ENCODE results near the gene SAP30L. TPM values are rescaled to one million over a fixed set of nuclear protein-coding genes. Genes with fewer than 3 reads are reported as not detected.

The SAP30L gene
- total and polyA plus RNA-seq, 2 experiments from 2014 or later: 9.4 to 26.0 TPM

DNA sequence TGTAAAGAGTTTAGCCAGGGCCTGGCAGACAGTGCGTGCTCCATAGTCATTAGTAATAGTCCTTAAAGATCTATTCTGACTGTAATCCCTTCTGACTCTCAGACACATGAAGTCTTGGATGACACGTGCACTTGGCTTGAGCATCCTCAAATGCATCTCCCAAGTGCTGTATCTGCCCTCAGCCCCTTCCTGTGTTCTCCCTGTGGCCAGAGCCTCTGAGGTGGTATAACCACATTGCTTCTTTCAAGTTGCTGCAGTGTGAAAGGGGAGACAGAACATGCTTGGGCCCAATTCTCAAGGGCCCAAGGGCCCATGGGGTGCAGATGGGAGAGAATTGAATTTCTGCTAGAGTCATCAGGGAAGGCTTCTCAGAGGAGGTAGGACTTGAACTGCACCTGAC is 62.3 kb downstream of the SAP30L start:
- Histone ChIP-seq H4K20me1 (ENCODE audit: insufficient read depth) (no peaks in the 10 kb centered on the region), H3K9me3 (ENCODE audit: low read depth) (no peaks in the 10 kb centered on the region), H3K4me3 (no peak overlapping the region), H2AFZ (no peak overlapping the region), H3K27ac (no peak overlapping the region), H3K4me1 (ENCODE audit: insufficient read depth) (no peaks in the 10 kb centered on the region), H3K9ac (no peak overlapping the region), H3K9me2 (ENCODE audit: insufficient read depth) (no peaks in the 10 kb centered on the region), H3K27me3 (replicated peaks; ENCODE audit: insufficient read depth) (peaks cover 36% of the 10 kb centered on the region), H3K36me3 (ENCODE audit: low read depth) (no peaks in the 10 kb centered on the region), H3K4me2 (ENCODE audit: unreplicated experiment) (no peak overlapping the region), H3F3A (ENCODE audit: insufficient read depth) (no peaks in the 10 kb centered on the region), H3K79me2 (ENCODE audit: insufficient read depth) (no peaks in the 10 kb centered on the region)
- no peak for TF ChIP-seq EZH2 (IDR thresholded peaks at IDR 0.05; ENCODE audit: insufficient read depth, poor library complexity, severe bottlenecking)
- TF ChIP-seq EZH2phosphoT487 (IDR thresholded peaks at IDR 0.05; ENCODE audit: insufficient read depth, low read depth): no peak
- WGBS, 2 experiments (ENCODE audit: low coverage in 1 of 2, low lambda C conversion rate in 2 of 2, missing lambda C conversion rate in 2 of 2): 59 to 74% methylated on average over 2 of the region's 2 CpGs
- DNase-seq: no peak
- in situ Hi-C loops (cut with MboI): no loop called here

DNA sequence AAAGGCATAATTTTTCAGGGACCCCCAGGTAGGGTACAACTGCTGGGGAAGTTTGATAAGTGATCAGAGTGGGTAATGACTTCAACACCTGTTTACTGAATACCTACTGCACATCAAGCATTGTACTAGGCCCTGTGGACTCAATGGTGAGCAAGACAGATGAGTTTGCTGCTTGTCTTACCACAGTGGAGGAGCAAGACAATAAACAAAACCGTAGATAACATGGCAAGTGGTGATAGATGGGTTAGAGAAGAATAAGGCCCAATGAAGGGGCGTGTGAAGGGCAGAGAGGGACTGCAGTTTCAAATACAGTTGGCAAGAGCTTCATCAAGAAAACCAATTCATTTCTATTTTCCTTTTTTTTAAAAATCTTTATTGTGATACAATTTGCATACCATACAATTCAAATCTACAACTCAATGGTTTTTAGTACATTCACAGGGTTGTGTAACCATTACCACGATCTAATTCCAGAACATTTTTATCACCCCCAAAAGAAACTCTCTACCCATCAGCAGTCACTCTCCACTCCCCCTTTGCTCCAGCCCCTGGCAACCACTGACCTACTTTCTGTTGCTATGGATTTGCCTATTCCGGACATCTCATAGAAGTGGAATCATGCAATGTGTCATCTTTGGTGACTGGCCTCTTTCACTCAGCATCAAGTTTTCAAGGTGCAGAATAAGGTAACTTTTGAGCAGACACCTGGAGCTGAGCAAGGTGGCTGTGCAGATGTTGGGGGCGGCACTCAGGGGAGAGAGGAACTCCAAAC is 64.2 kb downstream of the SAP30L start:
- Histone ChIP-seq H3K27ac (no peak overlapping the region), H3K4me3 (no peak overlapping the region), H3K79me2 (ENCODE audit: insufficient read depth) (no peaks in the 10 kb centered on the region), H3K9me2 (ENCODE audit: insufficient read depth) (no peaks in the 10 kb centered on the region), H3K9me3 (ENCODE audit: low read depth) (no peaks in the 10 kb centered on the region), H3K36me3 (ENCODE audit: low read depth) (no peaks in the 10 kb centered on the region), H3K4me1 (ENCODE audit: insufficient read depth) (no peaks in the 10 kb centered on the region), H3F3A (ENCODE audit: insufficient read depth) (no peaks in the 10 kb centered on the region), H2AFZ (no peak overlapping the region), H3K9ac (no peak overlapping the region), H3K4me2 (ENCODE audit: unreplicated experiment) (no peak overlapping the region), H4K20me1 (ENCODE audit: insufficient read depth) (no peaks in the 10 kb centered on the region), H3K27me3 (replicated peaks; ENCODE audit: insufficient read depth) (peaks cover 53% of the 10 kb centered on the region)
- TF ChIP-seq EZH2 (IDR thresholded peaks at IDR 0.05; ENCODE audit: insufficient read depth, poor library complexity, severe bottlenecking) (no peak), EZH2phosphoT487 (IDR thresholded peaks at IDR 0.05; ENCODE audit: insufficient read depth, low read depth) (no peak)
- DNase-seq: peak; percentile 17
- in situ Hi-C loops (cut with MboI): no loop called here
- 23 to 30% methylated on average over 5 of the region's 5 CpGs for WGBS, 2 experiments (ENCODE audit: low coverage in 1 of 2, low lambda C conversion rate in 2 of 2, missing lambda C conversion rate in 2 of 2)

Other genes with a start within 250 kb of the SAP30L start
- gene HAND1, start 32.2 kb downstream of the SAP30L start, total RNA-seq (2014; rRNA removed; shearing (Covaris generic)): not detected in 2 replicates
- not detected in 2 replicates for gene HAND1, start 32.2 kb downstream of the SAP30L start, polyA plus RNA-seq (2016; fragmentation: Nextera tagmentation; extraction: Ambion mirVana)